GM12874 (cell line): ENCODE measurements around the gene C1orf146.
A peak's percentile ranks its signal among the peaks of the same experiment; 100 is the strongest.

Experiments used
- CTCF ChIP-seq: IDR thresholded peaks from 2 replicates; pipeline ENCODE4 v1.5.1; 2011; ENCODE audit warnings: low read depth, mild to moderate bottlenecking, control low read depth, low read length, moderate library complexity; ENCODE audit not compliant: insufficient read depth

Gene C1orf146

GRCh38 chr1:92276082-92276481 is 58.4 kb downstream of the C1orf146 start:
- TF ChIP-seq CTCF: no peak

- TF ChIP-seq CTCF: no peak
These were observed 59.5 kb downstream of the C1orf146 start for GRCh38 chr1:92277105-92277723.

- TF ChIP-seq CTCF: peak; percentile 31; the same call in 1 of the 2 replicates
These were observed 73.8 kb downstream of the C1orf146 start for GRCh38 chr1:92291372-92291999.
